Skeletal muscle tissue (tissue), 4 donors: ENCODE data around the gene CPNE5. TPM values are rescaled to one million over a fixed set of nuclear protein-coding genes. Genes with fewer than 3 reads are reported as not detected.

Source experiments
- H3K27ac ChIP-seq: one replicate; pipeline ENCODE4 v1.7.0; 2013; ENCODE audit warnings: mild to moderate bottlenecking, low read depth, low read length, inconsistent platforms
- H3K27me3 ChIP-seq, 3 donors: one replicate each; pipeline ENCODE4 v1.7.0; 2013; ENCODE audit warnings: low read length in 3 of 3; ENCODE audit not compliant: control insufficient read depth in 3 of 3, insufficient read depth in 3 of 3
- H3K36me3 ChIP-seq, 3 donors: one replicate each; pipeline ENCODE4 v1.7.0; 2013; ENCODE audit warnings: low read length in 3 of 3; ENCODE audit not compliant: control insufficient read depth in 3 of 3, insufficient read depth in 3 of 3
- H3K4me1 ChIP-seq, 3 donors: one replicate each; pipeline ENCODE4 v1.7.0; 2013; ENCODE audit warnings: low read length in 3 of 3, mild to moderate bottlenecking in 3 of 3; ENCODE audit not compliant: control insufficient read depth in 3 of 3, insufficient read depth in 3 of 3
- H3K4me3 ChIP-seq, 3 donors: one replicate each; pipeline ENCODE4 v1.7.0; 2013; ENCODE audit warnings: low read length in 3 of 3
- H3K9ac ChIP-seq, 3 donors: one replicate each; pipeline ENCODE4 v1.7.0; 2013; ENCODE audit warnings: low read length in 3 of 3, mild to moderate bottlenecking in 3 of 3, moderate library complexity in 2 of 3, low read depth in 1 of 3
- H3K9me3 ChIP-seq, 3 donors: one replicate each; pipeline ENCODE4 v1.7.0; 2013; ENCODE audit warnings: low read length in 3 of 3; ENCODE audit not compliant: control insufficient read depth in 3 of 3
- total RNA-seq: library from RNA; depleted of rRNA; stranded (reverse); fragments of >200 nt; gene quantifications from one replicate; pipeline ENCODE4 v1.2.3, GENCODE V29; 2014
- donor health status: Osteomylitis.

CPNE5 gene
- total RNA-seq, 1 donor from 2014 or later: 6.3 TPM

DNA sequence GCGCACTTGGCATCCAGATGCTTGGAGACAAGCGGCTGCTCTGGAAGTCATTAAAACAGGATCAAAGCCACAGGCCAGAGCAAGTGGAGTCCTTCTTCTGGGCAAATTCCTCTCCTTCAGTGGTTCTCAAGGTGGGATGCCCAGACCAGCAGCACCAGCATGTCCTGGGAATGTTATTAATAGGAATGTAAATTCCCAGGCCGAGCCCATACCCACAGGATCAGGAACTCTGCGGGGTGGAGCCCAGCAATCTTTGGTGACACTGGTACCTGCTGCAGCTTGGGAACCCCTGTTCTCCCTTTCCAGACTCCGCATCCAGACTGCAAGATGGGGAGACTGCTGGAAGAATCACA, 44.6 kb downstream of the CPNE5 start:
- H3K36me3 ChIP-seq: no peaks in the 10 kb centered on the region
- H3K27ac ChIP-seq: no peak overlapping the region
- no peaks in the 10 kb centered on the region for H3K9me3 ChIP-seq
- H3K4me3 ChIP-seq: no peak overlapping the region
- H3K27me3 ChIP-seq: peaks cover 0 to 13% (median 4%) of the 10 kb centered on the region in 3 donors
- H3K9ac ChIP-seq: no peak overlapping the region
- H3K4me1 ChIP-seq: no peaks in the 10 kb centered on the region

- Histone ChIP-seq H3K27ac (no peak overlapping the region), H3K9me3 (no peaks in the 10 kb centered on the region), H3K9ac (no peak overlapping the region), H3K36me3 (no peaks in the 10 kb centered on the region), H3K4me3 (no peak overlapping the region), H3K27me3 (peaks cover 3 to 13% (median 9%) of the 10 kb centered on the region in 3 donors), H3K4me1 (no peaks in the 10 kb centered on the region)
Measured at GRCh38 chr6:36793913-36794712, 45.1 kb downstream of the CPNE5 start.

DNA sequence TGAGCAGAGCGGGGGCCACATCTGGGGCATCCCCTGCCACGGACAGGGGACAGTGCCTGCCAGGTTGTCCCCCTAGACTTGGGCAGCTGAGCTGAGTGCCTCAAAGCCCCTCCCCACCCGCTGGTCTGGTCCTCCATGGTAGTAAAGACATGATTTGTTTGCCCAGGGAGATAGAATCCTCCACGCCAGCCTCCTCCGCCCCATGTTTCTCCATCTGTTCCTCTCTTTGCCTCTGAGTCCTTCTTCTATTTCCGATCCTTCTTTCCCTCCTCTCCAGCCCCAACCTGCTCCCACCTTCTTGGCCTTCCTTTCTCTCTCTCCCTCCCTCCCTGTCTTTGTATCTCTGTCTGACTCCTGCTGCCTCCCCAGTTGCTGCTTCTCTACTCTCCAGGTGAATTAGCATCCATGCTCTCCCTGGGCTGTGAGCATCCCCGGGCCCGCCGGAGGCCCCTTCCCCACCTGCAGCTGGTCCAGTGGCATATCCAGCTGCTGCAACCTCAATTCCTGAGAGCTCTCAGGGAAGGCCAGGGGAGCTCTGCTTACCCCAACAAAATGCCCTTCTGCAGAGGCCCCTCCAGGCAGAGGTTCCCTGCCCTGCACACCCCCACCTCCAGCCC, 45.8 kb downstream of the CPNE5 start:
- H3K4me3 ChIP-seq: no peak overlapping the region
- no peak overlapping the region for H3K27ac ChIP-seq
- no peaks in the 10 kb centered on the region for H3K9me3 ChIP-seq
- no peaks in the 10 kb centered on the region for H3K36me3 ChIP-seq
- H3K4me1 ChIP-seq: no peaks in the 10 kb centered on the region
- H3K27me3 ChIP-seq: peaks cover 3 to 13% (median 10%) of the 10 kb centered on the region in 3 donors
- H3K9ac ChIP-seq: no peak overlapping the region

DNA sequence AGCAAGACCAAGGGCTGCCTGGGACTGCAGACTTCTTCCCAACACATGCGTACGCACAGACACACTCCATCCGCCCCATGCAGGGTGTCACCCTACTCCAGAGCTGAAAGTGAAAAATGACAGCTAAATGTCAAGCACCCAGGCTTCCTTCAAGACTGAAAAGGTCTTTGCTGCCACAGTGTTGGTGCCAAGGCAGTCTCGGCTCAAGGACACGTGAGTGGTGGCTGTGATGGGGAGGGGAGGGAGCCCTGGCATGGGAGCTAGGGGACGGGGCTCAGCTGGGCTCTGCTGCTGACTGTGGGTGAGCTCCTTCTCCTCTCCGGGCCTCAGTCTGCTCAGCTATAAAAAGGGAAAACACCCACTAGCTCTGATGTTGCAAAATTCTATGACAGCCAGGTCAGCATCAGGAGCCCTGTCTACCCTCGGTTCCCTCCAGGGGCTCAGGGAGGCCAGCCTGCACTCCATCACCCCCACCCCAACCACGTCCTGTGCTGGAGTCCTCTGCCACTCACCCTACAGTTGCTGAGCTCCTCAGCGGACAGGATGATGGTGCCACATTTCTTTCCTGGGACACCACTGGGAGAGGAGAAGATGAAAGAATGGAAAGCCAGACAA, 47.6 kb downstream of the CPNE5 start:
- no peak overlapping the region for H3K4me3 ChIP-seq

GRCh38 chr6:36791085-36791484, 48.2 kb downstream of the CPNE5 start:
- Histone ChIP-seq H3K4me1 (no peaks in the 10 kb centered on the region), H3K27me3 (peaks cover 3 to 19% (median 16%) of the 10 kb centered on the region in 3 donors), H3K9ac (no peak overlapping the region), H3K4me3 (no peak overlapping the region), H3K36me3 (no peaks in the 10 kb centered on the region), H3K27ac (no peak overlapping the region), H3K9me3 (no peaks in the 10 kb centered on the region)

More for the DNA sequence above, 47.6 kb downstream of the CPNE5 start:
- H3K27me3 ChIP-seq: peaks cover 3 to 19% (median 16%) of the 10 kb centered on the region in 3 donors
- H3K9me3 ChIP-seq: no peaks in the 10 kb centered on the region
- no peak overlapping the region for H3K27ac ChIP-seq
- no peaks in the 10 kb centered on the region for H3K4me1 ChIP-seq
- no peaks in the 10 kb centered on the region for H3K36me3 ChIP-seq
- no peak overlapping the region for H3K9ac ChIP-seq

GRCh38 chr6:36788768-36789167, 50.5 kb downstream of the CPNE5 start:
- Histone ChIP-seq H3K27ac (no peak overlapping the region), H3K36me3 (no peaks in the 10 kb centered on the region), H3K9ac (no peak overlapping the region), H3K4me3 (no peak overlapping the region), H3K9me3 (no peaks in the 10 kb centered on the region), H3K4me1 (no peaks in the 10 kb centered on the region), H3K27me3 (peaks cover 3 to 19% (median 16%) of the 10 kb centered on the region in 3 donors)

GRCh38 chr6:36788186-36788585, 51.1 kb downstream of the CPNE5 start:
- Histone ChIP-seq H3K4me3 (no peak overlapping the region), H3K4me1 (no peaks in the 10 kb centered on the region), H3K27ac (no peak overlapping the region), H3K27me3 (peaks cover 3 to 16% (median 15%) of the 10 kb centered on the region in 3 donors), H3K36me3 (no peaks in the 10 kb centered on the region), H3K9me3 (no peaks in the 10 kb centered on the region), H3K9ac (no peak overlapping the region)

- Histone ChIP-seq H3K27me3 (peaks cover 3 to 16% (median 11%) of the 10 kb centered on the region in 3 donors), H3K27ac (no peak overlapping the region), H3K4me3 (no peak overlapping the region), H3K36me3 (no peaks in the 10 kb centered on the region), H3K4me1 (no peaks in the 10 kb centered on the region), H3K9ac (no peak overlapping the region), H3K9me3 (no peaks in the 10 kb centered on the region)
Measured at GRCh38 chr6:36787210-36787609, 52.0 kb downstream of the CPNE5 start.

DNA sequence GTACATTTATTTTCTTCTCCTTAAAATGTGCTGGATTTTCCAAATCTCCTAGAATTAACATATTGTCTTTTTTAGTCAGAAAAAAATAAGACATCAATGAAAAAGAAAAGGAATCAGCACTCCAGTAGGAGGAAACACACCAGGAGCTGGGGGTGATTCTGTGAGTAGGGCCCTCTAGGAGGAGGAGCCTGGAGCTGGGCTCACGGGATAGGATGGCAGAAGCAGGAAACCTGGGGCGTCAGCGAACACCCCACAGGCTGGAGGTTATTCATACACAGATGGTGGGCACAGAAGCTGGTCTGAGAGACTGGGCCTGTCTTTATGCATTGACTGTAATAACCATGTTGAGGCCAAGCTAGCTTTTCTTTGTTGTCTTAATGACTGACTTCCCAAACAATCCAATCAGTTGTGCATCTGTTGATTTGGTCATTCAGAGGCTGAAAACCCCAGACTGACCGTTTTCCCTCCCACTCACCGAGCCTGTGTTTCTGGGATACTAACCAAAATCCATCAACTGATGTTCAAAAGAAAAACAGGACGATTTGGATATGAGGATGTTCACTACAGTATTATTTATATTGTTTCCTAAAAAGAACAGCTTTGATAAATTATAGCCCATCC, 53.1 kb downstream of the CPNE5 start:
- Histone ChIP-seq H3K4me3 (no peak overlapping the region), H3K36me3 (no peaks in the 10 kb centered on the region), H3K4me1 (no peaks in the 10 kb centered on the region), H3K27ac (no peak overlapping the region), H3K9me3 (no peaks in the 10 kb centered on the region), H3K27me3 (peaks cover 3 to 12% (median 6%) of the 10 kb centered on the region in 3 donors), H3K9ac (no peak overlapping the region)

DNA sequence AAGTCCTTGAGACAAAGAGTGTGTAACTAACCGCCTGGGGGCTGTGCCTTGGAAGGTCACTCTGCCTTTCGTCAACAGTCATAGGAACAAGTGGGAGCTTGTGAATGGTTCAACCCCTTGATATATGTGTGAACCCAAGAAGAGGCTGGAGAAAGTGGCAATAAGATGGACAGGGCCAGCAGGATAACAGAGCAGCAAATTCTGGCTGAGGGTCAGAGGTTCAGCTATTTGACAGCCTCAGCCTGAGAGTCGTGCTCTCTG, 54.9 kb downstream of the CPNE5 start:
- H3K4me3 ChIP-seq: no peak overlapping the region
- H3K9me3 ChIP-seq: no peaks in the 10 kb centered on the region
- no peaks in the 10 kb centered on the region for H3K36me3 ChIP-seq
- H3K27me3 ChIP-seq: peaks cover 0 to 11% (median 7%) of the 10 kb centered on the region in 3 donors
- no peak overlapping the region for H3K27ac ChIP-seq
- H3K4me1 ChIP-seq: no peaks in the 10 kb centered on the region
- H3K9ac ChIP-seq: no peak overlapping the region
